COR-L47 (cell line): Measurements from ENCODE around the gene SVIP.

Experiments used
- DNase-seq: peaks from one replicate; lab custom pipeline; 2025; lab: John Stamatoyannopoulos, UW

SVIP gene

DNA sequence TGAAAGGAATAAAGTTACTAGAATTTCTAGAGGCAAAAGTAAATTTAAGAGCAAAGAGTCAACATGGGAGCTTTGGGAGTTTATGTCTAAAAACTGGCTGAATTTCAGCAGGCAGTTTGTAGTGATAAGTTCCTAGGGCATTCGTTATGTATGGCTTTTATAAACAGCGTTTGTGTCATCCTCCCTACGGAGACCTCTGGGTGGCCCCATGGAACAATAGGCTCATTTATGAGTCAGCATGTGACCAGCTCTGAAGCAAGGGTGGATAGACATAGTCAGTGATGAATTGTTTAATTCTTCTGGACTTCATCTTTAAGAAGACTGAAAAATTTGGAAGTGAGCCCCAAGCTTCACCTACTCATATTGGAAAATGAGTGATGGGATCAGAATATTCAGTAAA is 37.1 kb downstream of the SVIP start:
- DNase-seq, result peak; percentile 40

- peak; percentile 43 for DNase-seq
Measured at GRCh38 chr11:22787551-22788162, 41.9 kb downstream of the SVIP start.

DNA sequence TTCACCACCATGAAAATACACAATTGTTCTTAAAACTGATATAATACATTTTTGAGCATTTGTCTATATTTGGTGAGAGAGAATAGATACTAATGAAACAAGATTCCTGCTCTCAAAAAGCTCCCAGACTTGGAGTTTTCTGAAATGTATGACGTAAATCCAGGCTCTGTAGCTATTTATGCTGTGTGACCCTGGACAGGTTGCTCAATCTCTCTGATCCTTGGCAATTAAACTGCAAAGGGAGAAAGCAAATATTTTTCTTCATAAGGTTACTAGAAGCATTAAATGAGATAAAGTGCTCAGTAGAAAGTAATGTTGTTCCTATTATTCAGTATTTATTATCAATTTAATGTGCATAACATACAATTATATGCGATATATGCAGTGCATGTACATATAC is 42.5 kb downstream of the SVIP start:
- DNase-seq, result no peak

DNA sequence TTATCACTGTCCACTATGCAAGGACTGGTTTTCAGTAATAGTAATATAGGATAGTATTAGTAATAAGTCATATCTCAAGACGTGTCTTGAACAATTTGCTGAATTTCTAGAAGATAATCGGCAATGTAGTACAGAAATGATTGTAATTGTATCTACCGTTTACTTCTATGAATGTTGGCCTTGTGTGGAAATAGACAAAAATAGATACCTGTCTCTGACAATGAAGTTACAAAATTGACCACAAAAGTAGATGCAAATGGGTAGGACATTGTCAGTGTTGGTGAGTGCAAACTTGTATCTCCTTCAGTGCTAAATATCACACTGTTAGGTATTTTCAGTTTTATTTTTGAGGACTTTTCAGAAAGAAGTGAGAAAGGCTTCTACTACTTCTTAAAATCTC is 43.1 kb downstream of the SVIP start:
- no peak for DNase-seq

DNA sequence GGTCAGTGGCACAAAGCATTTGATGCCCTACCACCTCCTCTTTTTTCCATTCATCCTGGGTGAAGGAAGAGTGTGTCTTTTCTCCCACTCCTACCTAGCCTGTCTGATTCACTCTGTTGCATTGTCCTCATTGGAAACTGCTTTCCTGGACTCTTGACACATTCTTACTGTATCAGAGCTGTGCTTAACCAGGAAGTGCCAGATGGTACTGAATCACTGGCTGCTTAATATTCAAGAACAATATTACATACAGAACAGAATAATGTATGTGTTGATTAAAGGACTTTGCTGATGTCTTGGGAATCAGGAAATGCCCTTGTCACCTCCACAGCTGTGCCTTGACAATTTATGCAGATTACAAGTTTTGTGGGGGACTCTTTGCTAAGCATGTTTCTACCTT is 44.4 kb downstream of the SVIP start:
- DNase-seq, result no peak

- DNase-seq, result peak; percentile 40
Measured at GRCh38 chr11:22780952-22781593, 48.5 kb downstream of the SVIP start.

- DNase-seq, result no peak
Measured at GRCh38 chr11:22779850-22780249, 49.8 kb downstream of the SVIP start.

DNA sequence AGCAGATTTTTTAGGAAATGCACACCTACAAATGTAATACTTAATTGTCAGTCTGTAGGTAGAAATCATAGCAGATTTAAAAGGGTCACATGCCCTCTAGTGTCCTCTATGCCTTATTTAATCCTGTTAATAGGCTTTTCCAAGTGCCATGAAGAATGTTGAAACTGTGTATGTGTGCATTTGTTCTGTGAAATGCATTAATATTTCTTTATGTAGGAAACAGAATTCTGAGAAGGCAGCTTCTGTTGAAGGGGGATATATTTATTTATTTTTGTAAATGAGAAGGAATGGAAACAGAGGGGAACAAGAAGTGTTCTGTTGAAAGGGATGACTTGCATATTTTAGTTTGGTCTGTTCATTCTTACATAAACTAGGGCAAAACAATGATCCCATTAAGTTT is 51.0 kb downstream of the SVIP start:
- no peak for DNase-seq

- DNase-seq, result no peak
Measured at GRCh38 chr11:22775248-22775647, 54.4 kb downstream of the SVIP start.

DNA sequence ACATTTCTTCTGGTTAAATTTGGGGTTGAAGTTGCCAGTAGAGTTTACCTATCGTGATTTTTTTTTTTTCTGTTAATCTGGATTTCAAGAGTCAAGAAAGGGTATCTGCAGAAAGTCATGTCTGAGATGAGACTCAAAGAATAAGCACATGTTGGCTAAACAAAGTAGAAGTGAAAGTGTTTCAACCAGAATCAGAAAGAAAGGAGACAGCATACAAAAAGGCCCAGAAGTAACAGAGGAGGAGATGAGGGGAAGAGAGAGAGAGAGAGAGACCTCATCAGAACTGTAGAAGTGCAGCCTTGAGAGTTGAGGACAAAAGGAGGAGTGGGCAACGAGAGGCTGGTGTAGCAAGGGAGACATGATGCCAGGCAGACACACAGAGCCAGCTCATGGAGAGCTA is 54.9 kb downstream of the SVIP start:
- no peak for DNase-seq

DNA sequence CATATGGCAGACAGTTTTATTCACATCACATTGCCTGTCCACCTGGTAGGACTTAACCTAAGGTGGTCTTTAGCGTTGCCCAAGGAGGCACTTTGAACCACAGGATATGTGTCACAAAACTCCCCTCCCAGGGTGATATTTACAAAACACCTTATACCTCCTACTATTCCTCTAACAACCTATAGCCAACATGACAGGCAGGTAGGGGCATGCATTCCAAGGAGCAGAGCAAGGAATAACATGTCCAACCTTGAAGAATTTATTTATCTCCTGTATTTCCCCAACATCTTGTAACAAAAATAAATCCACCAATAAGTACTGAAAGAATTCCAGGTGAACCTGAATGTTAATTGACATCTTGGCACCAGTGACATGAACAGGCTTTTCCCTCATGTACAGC is 60.5 kb downstream of the SVIP start:
- no peak for DNase-seq
